GM23248 (cell line): ENCODE measurements around the gene RNLS. TPM values are rescaled to one million over a fixed set of nuclear protein-coding genes. Genes with fewer than 3 reads are reported as not detected.

Source experiments
- DNase-seq: peaks from one replicate; pipeline ENCODE4 v3.0.0-alpha.2; 2015
- H2AFZ ChIP-seq: fragments of 200-600 bp; sonication (generic); 2 replicates; pipeline ENCODE4 v1.6.1; 2016; ENCODE audit warnings: antibody characterized with exemption
- H3F3A ChIP-seq: fragments of 200-600 bp; sonication (generic); 2 replicates; pipeline ENCODE4 v1.6.1; 2016; ENCODE audit warnings: mild to moderate bottlenecking, antibody characterized with exemption, mixed run types; ENCODE audit not compliant: insufficient read depth
- H3K27ac ChIP-seq: fragments of 200-600 bp; sonication (generic); 2 replicates; pipeline ENCODE4 v1.5.1; 2016; ENCODE audit warnings: mild to moderate bottlenecking
- H3K27me3 ChIP-seq: fragments of 200-600 bp; sonication (generic); replicated peaks from 2 replicates; pipeline ENCODE4 v1.6.1; 2016; ENCODE audit warnings: mild to moderate bottlenecking; ENCODE audit not compliant: insufficient read depth
- H3K36me3 ChIP-seq: fragments of 200-600 bp; sonication (generic); 2 replicates; pipeline ENCODE4 v1.6.1; 2016; ENCODE audit warnings: low read depth, mild to moderate bottlenecking
- H3K4me1 ChIP-seq: fragments of 200-600 bp; sonication (generic); 2 replicates; pipeline ENCODE4 v1.6.1; 2016; ENCODE audit warnings: mild to moderate bottlenecking; ENCODE audit not compliant: insufficient read depth
- H3K4me2 ChIP-seq: fragments of 200-600 bp; sonication (generic); one replicate; pipeline ENCODE4 v1.6.1; 2016; ENCODE audit warnings: mild to moderate bottlenecking; ENCODE audit not compliant: unreplicated experiment
- H3K4me3 ChIP-seq: fragments of 200-600 bp; sonication (generic); 2 replicates; pipeline ENCODE4 v1.5.1; 2016; ENCODE audit warnings: mild to moderate bottlenecking
- H3K79me2 ChIP-seq: fragments of 200-600 bp; sonication (generic); 2 replicates; pipeline ENCODE4 v1.6.1; 2016; ENCODE audit warnings: mild to moderate bottlenecking; ENCODE audit not compliant: insufficient read depth
- H3K9ac ChIP-seq: fragments of 200-600 bp; sonication (generic); 2 replicates; pipeline ENCODE4 v1.6.1; 2016; ENCODE audit warnings: mild to moderate bottlenecking
- H3K9me2 ChIP-seq: fragments of 200-600 bp; sonication (generic); 2 replicates; pipeline ENCODE4 v1.6.1; 2016; ENCODE audit warnings: mixed run types, mild to moderate bottlenecking, moderate library complexity; ENCODE audit not compliant: insufficient read depth
- H3K9me3 ChIP-seq: fragments of 200-600 bp; sonication (generic); one replicate; pipeline ENCODE4 v1.6.1; 2017; ENCODE audit warnings: low read depth
- H4K20me1 ChIP-seq: fragments of 200-600 bp; sonication (generic); 2 replicates; pipeline ENCODE4 v1.6.0; 2016; ENCODE audit not compliant: insufficient read depth
- EZH2 ChIP-seq: fragments of 200-600 bp; sonication (generic); IDR thresholded peaks from 2 replicates; pipeline ENCODE4 v1.6.1; 2018; ENCODE audit warnings: antibody characterized with exemption, mild to moderate bottlenecking; ENCODE audit not compliant: insufficient read depth, poor library complexity, severe bottlenecking
- EZH2phosphoT487 ChIP-seq: fragments of 200-600 bp; sonication (generic); IDR thresholded peaks from 2 replicates; pipeline ENCODE4 v1.6.1; 2018; ENCODE audit warnings: antibody characterized with exemption, moderate library complexity, mild to moderate bottlenecking, low read depth; ENCODE audit not compliant: insufficient read depth
- WGBS, 2 experiments: methylation state at CpG; one replicate each; pipeline ENCODE4 v1.1.6; 2015 to 2017; ENCODE audit warnings: low lambda C conversion rate in 2 of 2, low coverage in 1 of 2; ENCODE audit errors: missing lambda C conversion rate in 2 of 2; 5-methylcytosine and 5-hydroxymethylcytosine counted together
- in situ Hi-C: fragments of 300-500 bp; cut with MboI; formaldehyde crosslinking; loops from 2 replicates; pipeline ENCODE4 v1.15.0; 2020
- polyA plus RNA-seq: library from polyadenylated mRNA; unstranded; fragments of >200 nt; fragmentation: Nextera tagmentation; extraction: Ambion mirVana; gene quantifications from 2 replicates; pipeline ENCODE4 v1.2.1, GENCODE V29; 2016
- total RNA-seq: library from RNA; depleted of rRNA; stranded (reverse); fragments of >200 nt; shearing (Covaris generic); gene quantifications from 2 replicates; pipeline ENCODE4 v1.2.3, GENCODE V29; 2014

Gene RNLS
- total and polyA plus RNA-seq, 2 experiments from 2014 or later, result 11.5 to 23.1 TPM

GRCh38 chr10:88531392-88532052, 51.6 kb downstream of the RNLS start:
- H3K27ac ChIP-seq, result no peak overlapping the region
- H3K9me3 ChIP-seq, result no peaks in the 10 kb centered on the region
- H3K4me1 ChIP-seq, result no peaks in the 10 kb centered on the region
- H2AFZ ChIP-seq, result no peak overlapping the region
- no peak overlapping the region for H3K4me3 ChIP-seq
- TF ChIP-seq EZH2 (no peak), EZH2phosphoT487 (no peak)
- H3K4me2 ChIP-seq, result no peak overlapping the region
- WGBS, 2 experiments, result 96 to 97% methylated on average over 4 of the region's 4 CpGs
- no peaks in the 10 kb centered on the region for H3K79me2 ChIP-seq
- no peaks in the 10 kb centered on the region for H4K20me1 ChIP-seq
- DNase-seq, result no peak
- in situ Hi-C loops, result no loop called here
- no peaks in the 10 kb centered on the region for H3K27me3 ChIP-seq
- no peak overlapping the region for H3K9ac ChIP-seq
- no peaks in the 10 kb centered on the region for H3K9me2 ChIP-seq
- no peaks in the 10 kb centered on the region; the same call in 1 of the 2 replicates for H3K36me3 ChIP-seq
- H3F3A ChIP-seq, result peaks cover 5% of the 10 kb centered on the region; the same call in 1 of the 2 replicates

GRCh38 chr10:88530629-88531391, 52.3 kb downstream of the RNLS start:
- 78 to 86% methylated on average over 3 of the region's 3 CpGs for WGBS, 2 experiments
- Histone ChIP-seq H3K36me3 (no peaks in the 10 kb centered on the region; the same call in 1 of the 2 replicates), H3K9me3 (no peaks in the 10 kb centered on the region), H3K4me2 (no peak overlapping the region), H3K79me2 (no peaks in the 10 kb centered on the region), H3K4me3 (no peak overlapping the region), H3K4me1 (peaks cover 1% of the 10 kb centered on the region; the same call in 1 of the 2 replicates), H3F3A (peaks cover 5% of the 10 kb centered on the region; the same call in 1 of the 2 replicates), H3K9me2 (no peaks in the 10 kb centered on the region), H4K20me1 (no peaks in the 10 kb centered on the region), H3K27me3 (no peaks in the 10 kb centered on the region), H3K9ac (no peak overlapping the region), H2AFZ (no peak overlapping the region), H3K27ac (no peak overlapping the region)
- TF ChIP-seq EZH2phosphoT487 (no peak), EZH2 (no peak)
- no peak for DNase-seq
- in situ Hi-C loops, result no loop called here

- no peak overlapping the region for H2AFZ ChIP-seq
- DNase-seq, result no peak
- no peak overlapping the region for H3K9ac ChIP-seq
- in situ Hi-C loops, result no loop called here
- no peaks in the 10 kb centered on the region; the same call in 1 of the 2 replicates for H3K36me3 ChIP-seq
- no peaks in the 10 kb centered on the region for H3K27me3 ChIP-seq
- no peaks in the 10 kb centered on the region for H3K9me3 ChIP-seq
- H3K4me3 ChIP-seq, result no peak overlapping the region
- no peak overlapping the region for H3K4me2 ChIP-seq
- TF ChIP-seq EZH2 (no peak), EZH2phosphoT487 (no peak)
- peaks cover 6% of the 10 kb centered on the region; the same call in 1 of the 2 replicates for H3K4me1 ChIP-seq
- no peaks in the 10 kb centered on the region for H3K79me2 ChIP-seq
- H3K9me2 ChIP-seq, result no peaks in the 10 kb centered on the region
- H3F3A ChIP-seq, result peaks cover 5% of the 10 kb centered on the region; the same call in 1 of the 2 replicates
- no peaks in the 10 kb centered on the region for H4K20me1 ChIP-seq
- 86 to 95% methylated on average over 2 of the region's 2 CpGs for WGBS, 2 experiments
- no peak overlapping the region for H3K27ac ChIP-seq
Measured at GRCh38 chr10:88530093-88530492, 53.0 kb downstream of the RNLS start.

GRCh38 chr10:88528806-88529570, 54.1 kb downstream of the RNLS start:
- no peak for DNase-seq
- in situ Hi-C loops, result no loop called here
- H3K27me3 ChIP-seq, result no peaks in the 10 kb centered on the region
- H3K4me2 ChIP-seq, result no peak overlapping the region
- no peak for TF ChIP-seq EZH2
- TF ChIP-seq EZH2phosphoT487, result no peak
- no peaks in the 10 kb centered on the region for H3K9me2 ChIP-seq
- no peaks in the 10 kb centered on the region for H3K79me2 ChIP-seq
- no peak overlapping the region for H2AFZ ChIP-seq
- H3K9me3 ChIP-seq, result no peaks in the 10 kb centered on the region
- WGBS, 2 experiments, result 71 to 75% methylated on average over 4 of the region's 4 CpGs
- H3F3A ChIP-seq, result peaks cover 5% of the 10 kb centered on the region; the same call in 1 of the 2 replicates
- H3K9ac ChIP-seq, result no peak overlapping the region
- H4K20me1 ChIP-seq, result no peaks in the 10 kb centered on the region
- H3K27ac ChIP-seq, result no peak overlapping the region
- H3K4me3 ChIP-seq, result no peak overlapping the region
- peaks cover 6% of the 10 kb centered on the region; the same call in 1 of the 2 replicates for H3K4me1 ChIP-seq
- no peaks in the 10 kb centered on the region; the same call in 1 of the 2 replicates for H3K36me3 ChIP-seq
